IPS-18c (cell line): ENCODE data around the gene KIR3DL2.
"Not testable (repeated sequence)": the region's sequence is repeated elsewhere in the genome, so short reads cannot be mapped to it uniquely, and the experiment has no call there.

Source experiments
- H3K4me3 ChIP-seq: 2 replicates; pipeline ENCODE4 v1.7.0; 2013; ENCODE audit warnings: low read depth, mild to moderate bottlenecking, low read length, moderate library complexity; ENCODE audit not compliant: insufficient read depth
- H3K9me3 ChIP-seq: one replicate; pipeline ENCODE4 v1.6.1; 2013; ENCODE audit warnings: mild to moderate bottlenecking, low read length, moderate library complexity; ENCODE audit not compliant: control insufficient read depth, insufficient read depth

The KIR3DL2 gene

DNA sequence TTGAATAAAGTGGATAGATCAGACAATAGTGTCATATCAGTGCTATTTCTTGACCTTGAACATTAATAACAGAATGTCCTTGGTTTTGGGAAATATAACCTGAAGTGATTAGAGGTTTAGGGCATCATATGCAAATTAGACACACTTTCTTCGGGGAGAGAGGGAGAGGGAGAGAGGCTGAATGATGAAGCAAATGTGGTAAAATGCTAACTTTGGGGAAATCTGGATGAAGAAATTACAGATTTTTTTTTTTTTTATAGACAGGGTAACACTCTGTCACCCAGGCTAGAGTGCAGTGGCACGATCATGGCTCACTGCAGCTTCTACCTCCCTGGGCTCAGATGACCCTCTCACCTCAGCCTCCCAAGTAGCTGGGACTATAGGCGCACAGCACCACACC lies 51.8 kb downstream of the KIR3DL2 start:
- Histone ChIP-seq H3K9me3 (no peaks in the 10 kb centered on the region), H3K4me3 (no peak overlapping the region)

DNA sequence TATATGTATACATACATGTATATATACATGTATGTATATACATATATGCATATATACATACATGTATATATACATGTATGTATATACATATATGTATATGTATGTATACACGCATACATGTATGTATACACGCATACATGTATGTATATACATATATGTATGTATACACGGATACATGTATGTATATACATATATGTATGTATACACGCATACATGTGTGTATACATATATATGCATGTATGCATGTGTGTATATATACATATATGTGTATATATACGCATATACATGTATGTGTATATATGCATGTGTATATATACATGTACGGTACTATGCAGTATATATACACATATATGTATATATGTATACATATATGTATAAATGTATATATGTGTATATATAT lies 53.1 kb downstream of the KIR3DL2 start:
- Histone ChIP-seq H3K4me3 (no peak overlapping the region), H3K9me3 (no peaks in the 10 kb centered on the region)

DNA sequence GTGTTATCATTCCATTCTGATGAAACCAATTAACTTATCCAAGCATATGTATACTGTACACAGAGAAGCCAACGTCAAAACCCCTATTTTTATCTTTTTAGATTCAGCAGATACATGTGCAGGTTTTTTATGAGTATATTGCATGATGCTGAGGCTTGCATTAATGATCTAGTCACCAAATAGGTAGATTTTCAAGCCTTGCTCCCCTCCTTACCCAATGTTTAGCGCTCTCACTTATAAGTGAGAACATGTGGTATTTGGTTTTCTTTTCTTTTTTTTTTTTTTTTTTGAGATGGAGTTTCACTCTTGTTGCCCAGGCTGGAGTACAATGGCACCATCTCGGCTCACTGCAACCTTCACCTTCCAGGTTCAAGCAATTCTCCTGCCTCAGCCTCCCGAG lies 54.0 kb downstream of the KIR3DL2 start:
- H3K4me3 ChIP-seq, H3K9me3 ChIP-seq: not testable (repeated sequence)

DNA sequence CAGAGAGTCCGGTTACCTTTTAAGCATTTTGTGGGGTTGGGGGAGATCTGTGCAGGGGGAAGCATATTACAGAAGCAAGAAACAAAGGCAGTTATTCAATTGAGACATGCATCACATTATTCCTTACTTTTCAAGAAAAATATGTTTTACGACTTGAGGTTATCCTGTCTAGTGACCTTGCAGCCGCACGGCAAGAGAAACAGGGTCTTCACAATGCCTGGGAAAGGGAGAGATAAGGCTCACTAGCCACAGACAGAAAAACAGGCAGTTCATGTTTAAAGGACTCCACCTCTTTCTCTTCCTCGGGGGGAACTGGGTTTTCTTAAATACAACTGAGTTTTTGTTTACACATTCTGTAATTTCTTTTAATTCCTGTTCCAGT lies 55.2 kb downstream of the KIR3DL2 start:
- peaks cover 3% of the 10 kb centered on the region for H3K9me3 ChIP-seq
- H3K4me3 ChIP-seq = no peak overlapping the region

DNA sequence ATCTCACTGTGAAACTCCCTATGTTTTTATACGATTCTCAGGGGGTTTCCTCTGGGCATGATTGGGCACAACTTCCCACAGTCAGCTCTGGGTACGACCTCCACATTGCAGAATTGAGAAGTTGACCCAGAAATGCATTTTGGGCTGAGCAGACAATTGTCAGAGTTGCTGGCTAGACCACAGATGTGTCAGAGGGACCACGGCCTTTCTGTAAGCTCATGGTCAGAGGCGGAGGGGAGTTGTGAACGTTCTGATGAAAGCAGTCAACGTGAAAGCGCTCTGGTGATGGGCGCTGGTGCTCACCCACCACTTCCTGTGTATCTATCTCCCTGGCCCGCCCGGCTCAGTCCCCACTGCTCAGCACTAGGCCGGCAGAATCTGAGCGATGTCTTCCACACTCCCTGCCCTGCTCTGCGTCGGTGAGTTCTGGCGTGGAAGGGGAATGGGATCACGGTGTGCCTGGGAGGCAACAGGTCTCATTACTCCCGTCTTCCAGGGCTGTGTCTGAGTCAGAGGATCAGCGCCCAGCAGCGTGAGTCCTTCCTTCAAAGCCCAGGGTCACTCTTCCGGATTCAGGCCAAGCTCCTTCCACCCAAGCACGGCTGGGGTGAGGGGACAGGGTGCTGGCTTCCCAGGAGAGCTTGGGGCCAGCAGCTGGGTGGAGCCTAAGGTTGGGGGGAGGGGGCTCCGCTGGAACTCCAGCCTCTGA lies 55.7 kb downstream of the KIR3DL2 start, which contains the start of gene NCR1:
Gene NCR1, plus strand, starts transcription at position 346 of the 709 bp plus-strand sequence. Its CDS starts 40 bp downstream, at position 386.
- Histone ChIP-seq H3K4me3 (no peak within 1 kb of the TSS), H3K9me3 (peaks cover 3% of the 10 kb centered on the region)

DNA sequence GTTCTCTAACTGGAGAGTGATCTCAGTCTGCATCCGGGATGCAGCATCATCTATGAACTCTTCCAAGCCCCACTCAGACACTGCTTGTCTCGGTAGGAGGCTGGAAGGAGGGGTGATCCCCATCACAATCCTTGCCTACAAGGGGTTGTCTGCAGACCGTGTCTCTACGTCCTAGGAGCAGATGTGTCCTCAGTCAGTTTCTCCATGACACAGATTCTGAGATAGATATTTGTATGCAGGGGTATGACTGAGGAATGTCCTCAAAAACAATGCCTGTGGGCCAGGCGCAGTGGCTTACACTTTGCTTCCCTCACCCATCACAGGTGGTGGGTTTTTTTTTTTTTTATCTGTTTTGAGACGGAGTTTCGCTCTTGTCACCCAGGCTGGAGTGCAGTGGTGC lies 56.6 kb downstream of the KIR3DL2 start:
- Histone ChIP-seq H3K9me3 (peaks cover 3% of the 10 kb centered on the region), H3K4me3 (no peak overlapping the region)

DNA sequence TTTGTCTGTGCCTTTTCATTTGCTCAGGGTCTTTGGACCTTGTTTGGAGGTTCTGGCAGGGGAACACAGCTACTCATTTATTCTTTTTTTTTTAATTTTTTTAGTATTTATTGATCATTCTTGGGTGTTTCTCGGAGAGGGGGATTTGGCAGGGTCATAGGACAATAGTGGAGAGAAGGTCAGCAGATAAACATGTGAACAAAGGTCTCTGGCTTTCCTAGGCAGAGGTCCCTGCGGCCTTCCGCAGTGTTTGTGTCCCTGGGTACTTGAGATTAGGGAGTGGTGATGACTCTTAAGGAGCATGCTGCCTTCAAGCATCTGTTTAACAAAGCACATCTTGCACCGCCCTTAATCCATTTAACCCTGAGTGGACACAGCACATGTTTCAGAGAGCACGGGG lies 57.7 kb downstream of the KIR3DL2 start:
- not testable (repeated sequence) for H3K9me3 ChIP-seq

More for the DNA sequence above, 57.7 kb downstream of the KIR3DL2 start:
- not testable (repeated sequence) for H3K4me3 ChIP-seq
